SK-MEL-5 (cell line): ENCODE results near the gene MUC12. TPM values are rescaled to one million over a fixed set of nuclear protein-coding genes. Genes with fewer than 3 reads are reported as not detected.
"Not testable (repeated sequence)": the region's sequence is repeated elsewhere in the genome, so short reads cannot be mapped to it uniquely, and the experiment has no call there.

ENCODE experiments used
- DNase-seq: peaks from one replicate; pipeline ENCODE4 v3.0.0-alpha.2; 2016; ENCODE audit warnings: low read depth, low spot score
- in situ Hi-C: cut with HindIII; loops from 2 replicates; pipeline ENCODE4 v1.10.0; 2016; ENCODE audit warnings: low sequenced_read_pairs, high pct_unique_total_duplicates, low pct_unique_long_range_greater_than_20kb
- total RNA-seq: library from RNA; depleted of rRNA; stranded (reverse); fragments of >200 nt; shearing (Covaris generic); gene quantifications from 2 replicates; pipeline ENCODE4 v1.2.3, GENCODE V29; 2014

MUC12 gene
- total RNA-seq, 1 experiment from 2014 or later: not detected

DNA sequence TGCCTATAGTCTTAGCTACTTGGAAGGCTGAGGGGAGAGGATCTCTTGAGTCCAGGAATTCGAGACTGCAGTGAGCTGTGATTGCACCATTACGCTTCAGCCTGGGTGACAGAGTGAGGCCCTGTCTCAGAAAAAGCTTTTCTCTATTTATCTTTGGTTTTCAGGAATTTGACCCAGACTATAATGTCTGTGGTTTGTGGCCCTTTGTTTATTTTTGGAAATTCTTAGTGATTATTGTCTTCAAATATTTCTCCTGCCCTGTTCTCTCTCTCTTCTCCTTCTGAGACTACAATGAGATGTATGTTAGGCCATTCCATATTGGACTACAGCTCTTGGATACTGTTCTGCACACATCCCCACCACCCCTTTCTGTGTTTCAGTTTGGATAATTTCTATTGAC, 4.7 kb downstream of the MUC12 start:
- in situ Hi-C loops: no loop called here

DNA sequence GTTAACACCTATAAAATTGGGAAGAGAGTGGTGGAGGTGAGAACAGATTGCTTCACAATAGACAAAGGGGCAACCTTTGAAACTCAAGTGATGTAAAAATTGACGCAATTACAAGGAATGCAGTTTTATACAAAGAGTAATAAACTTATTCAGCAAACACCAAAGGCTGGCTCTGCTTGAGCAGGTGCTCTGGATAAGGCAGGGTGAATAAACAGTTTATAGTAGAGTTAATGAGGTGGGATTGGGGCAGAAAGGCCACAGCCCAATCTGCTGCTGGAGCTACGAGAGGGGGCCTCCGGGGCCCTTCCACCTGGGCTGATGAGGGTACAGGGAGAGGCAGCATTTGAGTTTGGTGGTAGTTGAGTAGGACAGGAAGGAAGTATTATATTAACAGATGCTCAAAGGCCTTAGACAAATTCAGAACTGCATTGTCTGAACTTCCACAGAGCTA, 6.0 kb downstream of the MUC12 start:
- in situ Hi-C loops: no loop called here
- DNase-seq: no peak

More for the DNA sequence above, 4.7 kb downstream of the MUC12 start:
- no peak for DNase-seq

DNA sequence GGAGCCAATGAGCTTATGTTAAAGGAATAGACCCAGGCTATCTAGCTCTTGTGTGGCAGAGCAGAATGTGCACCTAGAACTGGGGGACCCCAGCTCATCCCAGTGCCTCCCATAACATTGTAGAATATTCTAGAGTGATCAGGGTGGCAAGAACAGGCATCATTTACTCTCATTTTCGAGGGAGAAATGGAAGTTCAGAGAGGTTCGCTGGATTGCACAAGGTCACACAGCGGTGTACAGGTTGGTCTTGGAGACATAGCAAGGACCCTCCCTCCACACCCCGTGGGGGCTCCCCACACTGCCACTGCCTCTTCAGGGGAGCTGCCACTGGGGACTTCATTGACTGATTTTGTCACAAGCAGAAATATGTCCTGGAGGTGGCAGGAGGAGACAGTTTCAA, 8.9 kb downstream of the MUC12 start:
- in situ Hi-C loops: no loop called here
- no peak for DNase-seq

DNA sequence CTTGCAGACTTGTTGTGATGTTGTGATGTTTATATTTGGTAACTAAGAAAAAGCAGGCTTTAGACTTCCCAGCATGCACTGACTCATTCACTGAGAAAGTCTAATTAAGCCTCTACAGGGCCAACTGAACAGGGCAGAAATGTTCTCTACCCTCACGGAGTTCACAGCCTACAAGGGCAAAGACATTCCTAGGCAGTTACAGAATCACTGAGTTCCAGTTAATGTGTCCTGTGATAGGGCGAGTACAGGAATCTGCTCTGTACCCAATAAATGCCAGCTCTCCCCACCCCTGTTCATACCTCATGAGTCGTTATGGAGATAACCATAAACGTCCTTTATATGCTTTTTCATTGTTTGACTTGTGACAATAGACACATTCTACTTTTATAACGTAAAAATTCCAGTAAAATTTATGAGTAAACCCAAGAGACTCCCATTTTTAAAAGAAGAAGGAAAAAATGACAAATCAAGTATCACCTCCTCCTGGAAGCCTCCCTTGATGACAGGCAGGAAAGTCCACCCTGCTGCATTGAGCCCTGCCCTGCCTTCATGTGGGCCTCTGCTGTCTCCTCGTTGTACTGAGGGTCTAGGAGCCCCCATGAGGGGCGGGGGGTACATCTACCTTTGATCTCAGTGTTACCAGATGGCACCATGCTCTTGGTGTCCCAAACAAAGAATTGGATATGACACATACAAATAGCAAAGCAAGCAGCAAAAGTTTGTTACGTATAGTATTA, 14.3 kb downstream of the MUC12 start:
- no peak for DNase-seq
- in situ Hi-C loops: no loop called here

DNA sequence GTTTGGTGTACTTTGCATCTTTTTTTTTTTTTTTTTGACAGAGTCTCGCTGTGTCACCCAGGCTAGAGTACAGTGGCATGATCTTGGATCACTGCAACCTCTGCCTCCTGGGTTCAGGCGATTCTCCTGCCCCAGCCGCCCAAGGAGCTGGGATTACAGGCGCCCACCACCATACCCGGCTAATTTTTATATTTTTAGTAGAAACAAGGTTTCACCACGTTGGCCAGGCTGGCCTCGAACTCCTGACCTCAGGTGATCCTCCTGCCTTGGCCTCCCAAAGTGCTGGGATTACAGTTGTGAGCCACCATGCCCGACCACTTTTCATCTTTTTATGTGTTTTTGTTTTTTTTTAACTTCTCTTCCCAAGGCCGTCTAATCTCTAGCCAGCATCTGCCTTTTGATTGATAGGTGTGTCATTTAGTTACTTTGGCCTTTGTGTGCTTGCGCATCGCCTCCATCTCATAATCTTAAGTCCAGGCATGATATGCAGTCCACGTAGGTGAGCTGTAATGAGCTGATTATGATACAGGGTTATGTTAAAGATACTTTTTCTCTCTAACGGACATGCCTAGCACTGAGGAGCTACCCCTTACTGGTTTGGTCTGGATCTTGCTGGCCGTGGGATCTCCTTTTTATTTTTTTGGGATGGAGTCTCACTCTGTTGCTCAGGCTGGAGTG, 15.0 kb downstream of the MUC12 start:
- in situ Hi-C loops, DNase-seq: not testable (repeated sequence)

DNA sequence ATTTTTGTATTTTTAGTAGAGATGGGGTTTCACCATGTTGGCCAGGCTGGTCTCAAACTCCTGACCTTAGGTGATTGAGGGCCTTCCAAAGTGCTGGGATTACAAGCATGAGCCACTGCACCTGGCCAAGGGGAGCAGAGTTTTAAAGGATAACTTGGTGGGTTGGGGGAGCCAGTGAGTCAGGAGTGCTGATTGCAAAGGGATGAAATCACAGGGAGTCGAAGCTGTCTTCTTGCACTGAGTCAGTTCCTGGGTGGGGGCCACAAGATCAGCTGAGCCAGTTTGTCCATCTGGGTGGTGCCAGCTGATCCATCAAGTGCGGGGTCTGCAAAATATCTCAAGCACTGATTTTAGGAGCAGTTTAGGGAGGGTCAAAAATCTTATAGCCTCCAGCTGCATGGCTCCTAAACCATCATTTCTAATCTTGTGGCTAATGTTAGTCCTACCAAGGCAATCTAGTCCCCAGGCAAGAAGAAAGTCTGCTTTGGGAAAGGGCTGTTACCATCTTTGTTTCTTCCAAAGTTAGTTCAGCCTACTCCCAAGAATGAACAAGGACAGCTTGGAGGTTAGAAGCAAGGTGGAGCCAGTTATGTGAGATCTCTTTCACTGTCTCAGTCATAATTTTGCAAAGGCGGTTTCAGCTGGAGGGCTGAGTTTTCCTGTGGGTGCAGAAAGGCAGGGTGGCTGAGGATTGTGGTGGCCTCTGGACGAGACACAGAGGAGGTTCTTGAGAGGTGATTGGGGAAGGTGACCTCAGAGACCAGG, 15.8 kb downstream of the MUC12 start:
- in situ Hi-C loops, DNase-seq: not testable (repeated sequence)

DNA sequence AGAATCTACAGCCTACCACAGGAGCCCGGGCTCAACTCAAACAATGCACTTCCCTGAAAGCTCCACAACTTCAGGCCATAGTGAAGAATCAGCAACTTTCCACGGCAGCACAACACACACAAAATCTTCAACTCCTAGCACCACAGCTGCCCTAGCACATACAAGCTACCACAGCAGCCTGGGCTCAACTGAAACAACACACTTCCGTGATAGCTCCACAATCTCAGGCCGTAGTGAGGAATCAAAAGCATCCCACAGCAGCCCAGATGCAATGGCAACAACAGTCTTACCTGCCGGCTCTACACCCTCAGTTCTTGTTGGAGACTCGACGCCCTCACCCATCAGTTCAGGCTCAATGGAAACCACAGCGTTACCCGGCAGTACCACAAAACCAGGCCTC, 22.3 kb downstream of the MUC12 start:
- no peak for DNase-seq
- in situ Hi-C loops: no loop called here

DNA sequence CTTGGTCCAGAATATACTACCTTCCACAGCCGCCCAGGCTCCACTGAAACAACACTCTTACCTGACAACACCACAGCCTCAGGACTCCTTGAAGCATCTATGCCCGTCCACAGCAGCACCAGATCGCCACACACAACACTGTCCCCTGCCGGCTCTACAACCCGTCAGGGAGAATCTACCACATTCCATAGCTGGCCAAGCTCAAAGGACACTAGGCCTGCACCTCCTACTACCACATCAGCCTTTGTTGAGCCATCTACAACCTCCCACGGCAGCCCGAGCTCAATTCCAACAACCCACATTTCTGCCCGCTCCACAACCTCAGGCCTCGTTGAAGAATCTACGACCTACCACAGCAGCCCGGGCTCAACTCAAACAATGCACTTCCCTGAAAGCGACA, 22.9 kb downstream of the MUC12 start:
- DNase-seq, in situ Hi-C loops: not testable (repeated sequence)

DNA sequence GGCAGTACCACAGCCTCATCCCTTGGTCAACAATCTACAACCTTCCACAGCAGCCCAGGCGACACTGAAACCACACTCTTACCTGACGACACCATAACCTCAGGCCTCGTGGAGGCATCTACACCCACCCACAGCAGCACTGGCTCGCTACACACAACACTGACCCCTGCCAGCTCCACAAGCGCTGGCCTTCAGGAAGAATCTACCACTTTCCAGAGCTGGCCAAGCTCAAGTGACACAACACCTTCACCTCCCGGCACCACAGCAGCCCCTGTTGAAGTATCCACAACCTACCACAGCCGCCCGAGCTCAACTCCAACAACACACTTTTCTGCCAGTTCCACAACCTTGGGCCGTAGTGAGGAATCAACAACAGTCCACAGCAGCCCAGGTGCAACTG, 25.3 kb downstream of the MUC12 start:
- DNase-seq, in situ Hi-C loops: not testable (repeated sequence)

DNA sequence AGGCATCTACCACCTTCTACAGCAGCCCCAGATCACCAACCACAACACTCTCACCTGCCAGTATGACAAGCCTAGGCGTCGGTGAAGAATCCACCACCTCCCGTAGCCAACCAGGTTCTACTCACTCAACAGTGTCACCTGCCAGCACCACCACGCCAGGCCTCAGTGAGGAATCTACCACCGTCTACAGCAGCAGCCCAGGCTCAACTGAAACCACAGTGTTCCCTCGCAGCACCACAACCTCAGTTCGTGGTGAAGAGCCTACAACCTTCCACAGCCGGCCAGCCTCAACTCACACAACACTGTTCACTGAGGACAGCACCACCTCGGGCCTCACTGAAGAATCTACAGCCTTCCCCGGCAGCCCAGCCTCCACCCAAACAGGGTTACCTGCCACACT, 29.2 kb downstream of the MUC12 start:
- DNase-seq, in situ Hi-C loops: not testable (repeated sequence)

DNA sequence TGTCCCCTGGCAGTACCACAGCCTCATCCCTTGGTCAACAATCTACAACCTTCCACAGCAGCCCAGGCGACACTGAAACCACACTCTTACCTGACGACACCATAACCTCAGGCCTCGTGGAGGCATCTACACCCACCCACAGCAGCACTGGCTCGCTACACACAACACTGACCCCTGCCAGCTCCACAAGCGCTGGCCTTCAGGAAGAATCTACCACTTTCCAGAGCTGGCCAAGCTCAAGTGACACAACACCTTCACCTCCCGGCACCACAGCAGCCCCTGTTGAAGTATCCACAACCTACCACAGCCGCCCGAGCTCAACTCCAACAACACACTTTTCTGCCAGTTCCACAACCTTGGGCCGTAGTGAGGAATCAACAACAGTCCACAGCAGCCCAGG, 30.0 kb downstream of the MUC12 start:
- in situ Hi-C loops, DNase-seq: not testable (repeated sequence)

DNA sequence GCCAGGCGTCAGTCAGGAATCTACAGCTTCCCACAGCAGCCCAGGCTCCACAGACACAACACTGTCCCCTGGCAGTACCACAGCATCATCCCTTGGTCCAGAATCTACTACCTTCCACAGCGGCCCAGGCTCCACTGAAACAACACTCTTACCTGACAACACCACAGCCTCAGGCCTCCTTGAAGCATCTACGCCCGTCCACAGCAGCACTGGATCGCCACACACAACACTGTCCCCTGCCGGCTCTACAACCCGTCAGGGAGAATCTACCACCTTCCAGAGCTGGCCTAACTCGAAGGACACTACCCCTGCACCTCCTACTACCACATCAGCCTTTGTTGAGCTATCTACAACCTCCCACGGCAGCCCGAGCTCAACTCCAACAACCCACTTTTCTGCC, 30.7 kb downstream of the MUC12 start:
- in situ Hi-C loops, DNase-seq: not testable (repeated sequence)

DNA sequence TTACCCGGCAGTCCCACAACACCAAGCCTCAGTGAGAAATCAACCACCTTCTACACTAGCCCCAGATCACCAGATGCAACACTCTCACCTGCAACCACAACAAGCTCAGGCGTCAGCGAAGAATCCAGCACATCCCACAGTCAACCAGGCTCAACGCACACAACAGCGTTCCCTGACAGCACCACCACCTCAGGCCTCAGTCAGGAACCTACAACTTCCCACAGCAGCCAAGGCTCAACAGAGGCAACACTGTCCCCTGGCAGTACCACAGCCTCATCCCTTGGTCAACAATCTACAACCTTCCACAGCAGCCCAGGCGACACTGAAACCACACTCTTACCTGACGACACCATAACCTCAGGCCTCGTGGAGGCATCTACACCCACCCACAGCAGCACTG, 33.0 kb downstream of the MUC12 start:
- DNase-seq, in situ Hi-C loops: not testable (repeated sequence)

DNA sequence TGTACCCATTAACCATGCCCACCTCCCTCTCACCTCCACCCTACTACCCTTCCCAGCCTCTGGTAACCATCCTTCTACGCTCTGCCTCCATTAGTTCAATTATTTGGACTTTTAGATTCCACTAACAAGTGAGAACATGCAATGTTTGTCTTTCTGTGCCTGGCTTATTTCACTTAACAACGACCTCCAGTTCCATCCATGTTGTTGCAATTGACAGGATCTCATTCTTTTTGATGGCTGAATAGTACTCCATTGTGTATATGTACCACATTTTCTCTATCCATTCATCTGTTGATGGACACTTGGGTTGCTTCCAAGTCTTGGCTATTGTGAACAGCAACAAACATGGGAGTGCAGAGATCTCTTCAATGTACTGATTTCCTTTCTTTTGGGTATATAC, 38.0 kb downstream of the MUC12 start:
- in situ Hi-C loops, DNase-seq: not testable (repeated sequence)

DNA sequence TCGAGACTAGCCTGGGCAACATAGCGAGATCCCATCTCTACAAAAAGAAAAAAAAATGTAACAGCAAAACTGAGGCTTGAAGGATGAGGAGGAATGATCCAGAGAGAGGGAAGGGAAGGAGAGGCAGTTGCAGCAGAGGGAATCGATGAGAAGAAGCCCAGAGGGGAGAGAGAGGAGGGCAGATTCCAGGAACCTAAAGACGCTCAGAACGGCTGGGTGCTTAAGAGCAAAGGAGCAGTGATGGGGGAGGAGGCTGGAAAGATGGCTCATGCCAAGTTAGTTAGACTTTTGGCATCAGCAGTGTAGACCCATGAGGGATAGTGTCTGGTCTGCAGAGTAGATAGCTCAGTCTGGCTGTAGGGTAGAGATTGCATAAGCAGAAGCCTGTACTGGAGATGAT, 40.3 kb downstream of the MUC12 start:
- DNase-seq: no peak
- in situ Hi-C loops: no loop called here

DNA sequence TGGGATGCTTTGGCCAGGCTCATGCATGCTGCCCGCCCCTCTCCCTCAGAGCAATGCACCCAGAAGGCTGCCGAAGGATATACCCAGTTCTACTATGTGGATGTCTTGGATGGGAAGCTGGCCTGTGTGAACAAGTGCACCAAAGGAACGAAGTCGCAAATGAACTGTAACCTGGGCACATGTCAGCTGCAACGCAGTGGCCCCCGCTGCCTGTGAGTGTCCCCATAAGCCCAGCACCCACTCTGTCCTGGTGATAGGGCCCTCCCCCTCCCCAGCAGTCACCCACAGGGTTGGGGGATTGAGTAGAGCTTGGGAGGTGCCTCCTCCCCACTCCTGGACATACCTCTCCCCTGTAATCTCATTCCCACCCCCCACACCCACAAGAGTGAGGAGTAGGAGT, 43.6 kb downstream of the MUC12 start:
- DNase-seq: no peak

DNA sequence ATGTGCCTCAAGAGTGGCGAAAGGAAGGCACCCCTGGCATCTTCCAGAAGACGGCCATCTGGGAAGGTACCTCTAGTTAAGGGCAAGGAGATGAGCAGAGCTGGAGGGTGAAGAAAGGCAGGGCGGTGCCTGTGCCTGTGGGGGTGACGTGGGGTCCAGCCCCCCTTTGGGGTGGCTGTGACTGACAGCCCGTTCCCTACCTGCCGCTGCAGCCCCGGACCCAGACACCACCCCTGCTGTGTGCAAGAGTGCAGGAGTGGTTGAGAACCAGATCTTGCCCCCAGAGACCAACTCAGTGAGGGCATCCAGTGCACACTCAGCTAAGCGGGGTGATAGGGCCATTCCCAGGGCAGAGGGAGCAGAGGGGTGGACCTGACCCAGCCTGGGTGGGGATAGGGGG, 46.3 kb downstream of the MUC12 start:
- in situ Hi-C loops: no loop called here

More for the DNA sequence above, 43.6 kb downstream of the MUC12 start:
- in situ Hi-C loops: no loop called here

DNA sequence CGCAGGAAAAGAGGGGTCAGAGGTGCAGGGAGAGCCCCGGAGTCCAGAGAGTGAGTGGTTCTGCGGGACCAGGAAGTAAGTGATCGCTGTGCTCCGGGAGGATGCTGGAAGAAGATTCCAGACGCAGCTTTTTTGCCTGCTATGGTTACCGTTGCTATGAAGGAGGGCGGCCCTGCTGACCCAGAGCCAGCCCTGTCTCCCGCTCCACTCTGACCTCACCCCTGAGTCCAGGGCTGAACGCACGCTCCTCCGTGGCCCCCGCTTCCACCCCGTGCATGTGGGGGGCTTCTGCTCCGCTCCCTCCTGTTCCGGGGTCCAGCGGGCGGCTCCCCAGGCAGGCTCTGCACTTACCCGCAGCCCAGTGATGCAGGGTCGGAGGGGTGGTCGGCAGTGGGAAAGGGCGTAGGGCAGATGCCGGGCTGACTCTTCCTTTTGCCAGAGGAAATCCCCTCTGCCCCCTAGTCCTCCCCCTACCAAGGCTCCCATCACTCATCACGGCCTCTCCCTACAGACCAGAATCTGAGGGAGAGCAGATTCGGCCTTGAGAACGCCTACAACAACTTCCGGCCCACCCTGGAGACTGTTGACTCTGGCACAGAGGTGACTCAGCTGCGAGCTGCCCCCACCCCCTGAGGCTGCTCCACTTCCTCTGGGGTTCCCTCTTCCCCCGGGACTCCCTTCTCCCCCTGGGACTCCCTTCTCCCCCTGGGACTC, 47.9 kb downstream of the MUC12 start:
- in situ Hi-C loops: no loop called here
- peak; percentile 29 for DNase-seq

More for the DNA sequence above, 46.3 kb downstream of the MUC12 start:
- no peak for DNase-seq
